Uterus (tissue), 2 donors: ENCODE results near the gene SART1.

Experiments
- CTCF ChIP-seq, 4 experiments: fragments of 200-600 bp in 2 of 4; fragments of 450-650 bp in 2 of 4; sonication (generic) in 2 of 4; IDR thresholded peaks; one replicate each; pipeline ENCODE4 v1.5.1; 2016 to 2019; ENCODE audit warnings: antibody characterized with exemption in 4 of 4, mild to moderate bottlenecking in 2 of 4, moderate library complexity in 1 of 4
- POLR2A ChIP-seq, 2 donors: fragments of 450-650 bp; IDR thresholded peaks; one replicate each; pipeline ENCODE4 v1.6.1; 2016; ENCODE audit warnings: antibody characterized with exemption in 2 of 2, mild to moderate bottlenecking in 1 of 2, moderate library complexity in 1 of 2

- no peak for TF ChIP-seq CTCF (IDR thresholded peaks at IDR 0.05)
- TF ChIP-seq POLR2A (IDR thresholded peaks at IDR 0.05), result no peak
Measured at GRCh38 chr11:65944191-65944590, 17.3 kb upstream of the SART1 start.
